ENCODE data around the gene JMJD8. TPM values are rescaled to one million over a fixed set of nuclear protein-coding genes. Genes with fewer than 3 reads are reported as not detected.
A peak's percentile ranks its signal among the peaks of the same experiment; 100 is the strongest.

Gene JMJD8
- total and polyA plus RNA-seq, 11 donors, result 36.2 to 103 (median 44.1) TPM

DNA sequence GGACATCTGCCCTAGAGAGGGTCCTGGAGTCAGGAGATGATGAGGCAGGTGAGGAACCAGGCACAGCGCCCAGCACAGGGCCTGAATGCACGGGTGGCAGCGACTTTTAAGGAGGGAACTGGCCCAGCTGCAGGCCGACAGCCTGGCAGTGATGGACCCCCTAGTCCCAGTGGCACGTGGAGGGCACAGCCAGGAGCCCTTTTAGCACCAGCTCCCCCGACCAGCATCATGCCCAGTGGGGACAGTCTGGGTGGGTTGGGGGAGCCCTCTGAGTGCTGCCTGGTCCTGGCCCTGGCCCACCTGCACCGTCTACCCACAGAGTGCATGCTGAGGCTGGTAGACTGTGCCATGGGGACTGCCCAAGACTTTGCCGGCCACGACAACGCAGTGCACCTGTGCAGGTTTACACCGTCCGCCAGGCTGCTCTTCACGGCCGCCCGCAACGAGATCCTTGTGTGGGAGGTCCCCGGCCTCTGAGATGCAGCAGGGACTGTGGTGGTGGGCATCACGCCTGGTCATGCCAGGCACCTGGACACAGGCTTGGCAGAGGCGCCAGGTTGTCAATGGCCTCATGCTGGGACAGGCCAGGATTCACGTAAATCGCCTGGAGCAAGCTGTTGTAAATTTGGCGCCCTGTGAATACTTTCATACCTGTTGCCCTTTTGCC is 16.9 kb downstream of the JMJD8 start:
- TF ChIP-seq, protein P1, sequence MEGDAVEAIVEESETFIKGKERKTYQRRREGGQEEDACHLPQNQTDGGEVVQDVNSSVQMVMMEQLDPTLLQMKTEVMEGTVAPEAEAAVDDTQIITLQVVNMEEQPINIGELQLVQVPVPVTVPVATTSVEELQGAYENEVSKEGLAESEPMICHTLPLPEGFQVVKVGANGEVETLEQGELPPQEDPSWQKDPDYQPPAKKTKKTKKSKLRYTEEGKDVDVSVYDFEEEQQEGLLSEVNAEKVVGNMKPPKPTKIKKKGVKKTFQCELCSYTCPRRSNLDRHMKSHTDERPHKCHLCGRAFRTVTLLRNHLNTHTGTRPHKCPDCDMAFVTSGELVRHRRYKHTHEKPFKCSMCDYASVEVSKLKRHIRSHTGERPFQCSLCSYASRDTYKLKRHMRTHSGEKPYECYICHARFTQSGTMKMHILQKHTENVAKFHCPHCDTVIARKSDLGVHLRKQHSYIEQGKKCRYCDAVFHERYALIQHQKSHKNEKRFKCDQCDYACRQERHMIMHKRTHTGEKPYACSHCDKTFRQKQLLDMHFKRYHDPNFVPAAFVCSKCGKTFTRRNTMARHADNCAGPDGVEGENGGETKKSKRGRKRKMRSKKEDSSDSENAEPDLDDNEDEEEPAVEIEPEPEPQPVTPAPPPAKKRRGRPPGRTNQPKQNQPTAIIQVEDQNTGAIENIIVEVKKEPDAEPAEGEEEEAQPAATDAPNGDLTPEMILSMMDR (IDR thresholded peaks at IDR 0.05), result no peak
- no peak for TF ChIP-seq POLR2A (IDR thresholded peaks at IDR 0.05)
- H3K4me1 ChIP-seq, result peaks cover 6 to 22% (median 17%) of the 10 kb centered on the region in 12 donors
- H3K36me3 ChIP-seq, result peaks cover 0 to 33% (median 31%) of the 10 kb centered on the region in 9 donors
- no peaks in the 10 kb centered on the region for H3K9me3 ChIP-seq
- WGBS, 4 donors, result 78 to 88% (median 86%) methylated on average over 14 to 22 of the region's 22 CpGs
- H3K4me3 ChIP-seq, result peak overlapping the region in 10 of 12 donors; percentile 67 to 100 (median 94)
- intact Hi-C loops (cut with DNase I), result loop anchor here in 2 of 10 donors (10.0 kb wide), 2 partner anchors 242 to 272 kb away; partner anchors contain the start of genes NME4 (in 2 of the 2) and RAB11FIP3 (in 1 of the 2)
- no peak for DNase-seq
- H3K27ac ChIP-seq, result peak overlapping the region in 11 of 12 donors; percentile 66 to 99 (median 94)
- no peak for ATAC-seq
- H3K27me3 ChIP-seq, result no peaks in the 10 kb centered on the region

DNA sequence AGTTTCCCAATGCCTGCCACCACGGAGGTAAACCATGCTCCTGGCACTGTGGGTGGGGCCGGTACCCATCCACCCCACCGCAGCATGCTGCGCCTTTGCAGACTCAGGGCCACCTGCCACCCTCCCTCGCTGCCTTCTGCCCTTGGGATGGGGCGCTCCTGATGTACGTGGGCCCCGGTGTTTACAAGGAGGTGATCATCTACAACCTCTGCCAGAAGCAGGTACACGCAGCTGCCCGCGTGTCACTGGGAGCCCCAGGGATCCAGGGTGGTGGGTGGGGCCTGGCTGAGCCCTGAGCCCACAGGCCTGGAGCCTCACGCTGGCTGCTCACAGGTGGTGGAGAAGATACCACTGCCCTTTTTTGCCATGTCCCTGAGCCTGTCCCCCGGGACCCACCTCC is 17.6 kb downstream of the JMJD8 start:
- 87 to 93% (median 90%) methylated on average over 3 to 13 of the region's 13 CpGs for WGBS, 4 donors
- Histone ChIP-seq H3K9me3 (no peaks in the 10 kb centered on the region), H3K27ac (no peak overlapping the region), H3K4me1 (peaks cover 6 to 22% (median 18%) of the 10 kb centered on the region in 12 donors), H3K36me3 (peaks cover 0 to 26% (median 24%) of the 10 kb centered on the region in 9 donors), H3K4me3 (no peak overlapping the region), H3K27me3 (no peaks in the 10 kb centered on the region)
- DNase-seq, result no peak
- TF ChIP-seq, protein P1 (IDR thresholded peaks at IDR 0.05), result no peak
- no peak for TF ChIP-seq POLR2A (IDR thresholded peaks at IDR 0.05)
- intact Hi-C loops (cut with DNase I), result loop anchor here in 2 of 10 donors (10.0 kb wide), 2 partner anchors 242 to 272 kb away; partner anchors contain the start of genes NME4 (in 2 of the 2) and RAB11FIP3 (in 1 of the 2)
- no peak for ATAC-seq

GRCh38 chr16:662597-662996 is 21.5 kb downstream of the JMJD8 start:
- TF ChIP-seq, protein P1 (IDR thresholded peaks at IDR 0.05), result no peak
- TF ChIP-seq POLR2A (IDR thresholded peaks at IDR 0.05), result no peak
- H3K27me3 ChIP-seq, result no peaks in the 10 kb centered on the region
- no peak for ATAC-seq
- H3K27ac ChIP-seq, result no peak overlapping the region
- H3K9me3 ChIP-seq, result no peaks in the 10 kb centered on the region
- intact Hi-C loops (cut with DNase I), result loop anchor here in 4 of 10 donors (5.0 to 10.0 kb wide), 4 partner anchors 80 to 268 kb away; partner anchors contain the start of genes NME4 (in 2 of the 4) and RAB11FIP3 (in 1 of the 4)
- peaks cover 3 to 24% (median 15%) of the 10 kb centered on the region in 12 donors for H3K4me1 ChIP-seq
- no peak overlapping the region for H3K4me3 ChIP-seq
- WGBS, 4 donors, result 94 to 98% (median 96%) methylated on average over 17 to 21 of the region's 21 CpGs
- no peak for DNase-seq
- peaks cover 0 to 7% (median 0%) of the 10 kb centered on the region in 9 donors for H3K36me3 ChIP-seq

- peaks cover 0 to 7% (median 0%) of the 10 kb centered on the region in 9 donors for H3K36me3 ChIP-seq
- intact Hi-C loops (cut with DNase I), result loop anchor here in 4 of 10 donors (5.0 to 10.0 kb wide), 4 partner anchors 80 to 267 kb away; partner anchors contain the start of genes NME4 (in 2 of the 4) and RAB11FIP3 (in 1 of the 4)
- TF ChIP-seq POLR2A (IDR thresholded peaks at IDR 0.05), result no peak
- TF ChIP-seq, protein P1 (IDR thresholded peaks at IDR 0.05), result no peak
- H3K27me3 ChIP-seq, result no peaks in the 10 kb centered on the region
- peaks cover 0 to 19% (median 11%) of the 10 kb centered on the region in 12 donors for H3K4me1 ChIP-seq
- ATAC-seq (no peak), DNase-seq (no peak)
- H3K9me3 ChIP-seq, result no peaks in the 10 kb centered on the region
- WGBS, 4 donors, result 88 to 96% (median 94%) methylated on average over 3 to 19 of the region's 19 CpGs
- no peak overlapping the region for H3K4me3 ChIP-seq
- H3K27ac ChIP-seq, result no peak overlapping the region
Measured at GRCh38 chr16:662095-662494, 22.0 kb downstream of the JMJD8 start.
